K562 (cell line): ENCODE results near the gene CHRDL2. TPM values are rescaled to one million over a fixed set of nuclear protein-coding genes. Genes with fewer than 3 reads are reported as not detected.

Experiments used
- CHD7 ChIP-seq: fragments of 200-600 bp; sonication (generic); IDR thresholded peaks from one replicate; pipeline ENCODE4 v1.6.1; 2012; ENCODE audit warnings: mild to moderate bottlenecking, low read depth, low read length, inconsistent platforms
- CREB1 ChIP-seq, 2 experiments: sonication (generic) in 1 of 2; formaldehyde crosslinking in 1 of 2; IDR thresholded peaks; 2 replicates each; pipeline versions ENCODE4 v1.6.1 to v1.8.0; 2012 to 2022; ENCODE audit warnings: inconsistent platforms in 1 of 2, mild to moderate bottlenecking in 1 of 2, missing genetic modification reagents in 1 of 2, moderate library complexity in 1 of 2
- EP400 ChIP-seq: fragments of 450-650 bp; IDR thresholded peaks from 2 replicates; pipeline ENCODE4 v1.6.1; 2017; ENCODE audit warnings: antibody characterized with exemption, mild to moderate bottlenecking, moderate library complexity
- ETV5 ChIP-seq: sonication (generic); formaldehyde crosslinking; IDR thresholded peaks from 2 replicates; pipeline ENCODE4 v1.4.0; 2020; ENCODE audit warnings: low read depth, mild to moderate bottlenecking, missing genetic modification reagents
- FOXP4 ChIP-seq: sonication (generic); formaldehyde crosslinking; IDR thresholded peaks from 2 replicates; pipeline ENCODE4 v1.8.0; 2022; ENCODE audit warnings: mild to moderate bottlenecking, missing genetic modification reagents, borderline replicate concordance
- KLF13 ChIP-seq: fragments of 450-650 bp; IDR thresholded peaks from 2 replicates; pipeline ENCODE4 v1.6.1; 2016; ENCODE audit warnings: missing genetic modification characterization, low read depth, mild to moderate bottlenecking, missing compliant biosample characterization, moderate library complexity, borderline replicate concordance
- NR2C2 ChIP-seq, 2 experiments: fragments of 200-800 bp in 1 of 2; sonication (Bioruptor generic) in 1 of 2; sonication (generic) in 1 of 2; formaldehyde crosslinking in 1 of 2; IDR thresholded peaks; 2 replicates each; pipeline versions ENCODE4 v1.6.1 to v1.8.0; 2016 to 2022; ENCODE audit warnings: mild to moderate bottlenecking in 1 of 2, missing compliant biosample characterization in 1 of 2, missing genetic modification characterization in 1 of 2, missing genetic modification reagents in 1 of 2
- PHF8 ChIP-seq: fragments of 200-600 bp; sonication (generic); IDR thresholded peaks from 2 replicates; pipeline ENCODE4 v1.6.1; 2012; ENCODE audit warnings: mixed run types, mild to moderate bottlenecking, inconsistent platforms, low read length, moderate library complexity, borderline replicate concordance
- SIN3A ChIP-seq, 2 experiments: fragments of 150-350 bp in 1 of 2; IDR thresholded peaks; 2 replicates each; pipeline ENCODE4 v1.6.1; 2011 to 2016; ENCODE audit warnings: borderline replicate concordance in 2 of 2, low read depth in 2 of 2, low read length in 2 of 2, mild to moderate bottlenecking in 2 of 2, moderate library complexity in 2 of 2; ENCODE audit not compliant: control insufficient read depth in 1 of 2
- SMAD2 ChIP-seq: fragments of 150-350 bp; IDR thresholded peaks from 2 replicates; pipeline ENCODE4 v1.6.1; 2014; ENCODE audit warnings: low read depth, mild to moderate bottlenecking, low read length
- SMARCE1 ChIP-seq: fragments of 450-650 bp; IDR thresholded peaks from 2 replicates; pipeline ENCODE4 v1.7.1; 2016; ENCODE audit warnings: mild to moderate bottlenecking
- polyA plus RNA-seq, 8 experiments: library from polyadenylated mRNA; depleted of rRNA in 4 of 8; stranded (reverse) in 5 of 8; unstranded in 3 of 8; fragments of >200 nt; fragmentation: Nextera tagmentation in 2 of 8; fragmentation: Illumina TruSeq in 1 of 8; extraction: Ambion mirVana in 2 of 8; extraction: Trizol in 1 of 8; gene quantifications; 2 replicates each; pipeline versions ENCODE4 v1.2.1 to v1.2.3, GENCODE V29; 2011 to 2014; ENCODE audit warnings: inconsistent platforms in 1 of 8, missing spikeins in 1 of 8
- total RNA-seq, 7 experiments: library from RNA; depleted of rRNA in 6 of 7; stranded (reverse); fragments of >200 nt in 6 of 7; fragmentation: Illumina TruSeq in 2 of 7; extraction: Trizol in 2 of 7; gene quantifications; 2 replicates each; pipeline versions ENCODE4 v1.2.1 to v1.2.3, GENCODE V29; 2011 to 2021; ENCODE audit warnings: low replicate concordance in 1 of 7

Gene CHRDL2
- total and polyA plus RNA-seq, 9 of the 15 experiments (the other 6 are each of a cell fraction or from before 2014, with no cell fraction given) = not detected

DNA sequence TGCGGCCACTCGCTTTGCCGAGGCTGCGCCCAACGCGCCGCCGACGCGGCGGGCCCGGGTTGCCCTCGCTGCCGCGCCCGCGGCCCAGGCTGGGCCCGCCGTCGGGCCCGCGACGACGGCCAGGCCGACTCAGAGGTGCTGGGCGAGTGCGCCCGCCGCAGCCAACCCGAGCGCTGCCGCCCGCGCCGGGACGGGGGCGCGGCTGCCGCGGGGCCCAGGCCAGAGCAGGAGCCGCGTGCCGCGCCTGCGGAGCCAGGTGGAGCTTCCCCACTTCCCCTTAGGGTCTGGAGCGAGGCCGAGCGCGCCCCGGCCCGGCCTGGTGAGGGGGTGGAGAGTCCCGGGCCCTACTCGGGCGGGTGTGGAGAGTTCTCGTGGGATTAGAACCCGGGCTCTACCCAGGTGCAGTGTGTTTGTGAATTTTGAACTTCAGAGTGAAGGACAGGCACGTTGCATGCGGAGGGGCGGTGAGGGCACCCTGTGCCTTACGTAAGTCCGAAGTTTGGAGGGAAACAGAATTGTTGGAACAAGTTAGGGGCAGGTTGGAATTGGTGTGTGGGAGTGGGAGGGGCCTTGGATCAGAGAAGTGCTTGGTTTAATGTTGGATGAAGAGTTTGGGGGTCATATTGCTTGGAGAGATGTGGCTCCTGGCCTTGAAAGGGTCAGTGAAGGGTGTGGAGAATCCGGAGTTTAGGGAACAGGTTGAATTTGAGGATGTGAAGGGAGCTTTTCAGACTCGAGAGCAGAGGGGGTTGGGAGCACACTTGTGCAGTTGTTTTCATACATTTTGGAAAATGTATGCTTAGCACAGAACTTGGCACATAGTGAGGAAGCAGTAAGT is 18.1 kb upstream of the CHRDL2 start (continued):
- no peak for TF ChIP-seq CHD7
- peak; percentile 67; the same call in 1 of the 2 replicates for TF ChIP-seq EP400
- TF ChIP-seq SMAD2 = no peak
- peak; percentile 10; the same call in 1 of the 2 replicates for TF ChIP-seq FOXP4 (CRISPR knock-in tag)
- TF ChIP-seq NR2C2 (CRISPR knock-in tag; IDR thresholded peaks at IDR 0.05) = 0 out of 2 replicates have a peak, but pooled peaks have one; percentile 16
- no peak for TF ChIP-seq NR2C2 (tag; IDR thresholded peaks at IDR 0.05)
- TF ChIP-seq KLF13 (tag) = no peak
- TF ChIP-seq ETV5 (CRISPR knock-in tag) = 0 out of 2 replicates have a peak, but pooled peaks have one; percentile 22
- TF ChIP-seq CREB1 (IDR thresholded peaks at IDR 0.05) = no peak
- 0 out of 2 replicates have a peak, but pooled peaks have one; percentile 34 for TF ChIP-seq CREB1 (CRISPR knock-in tag; IDR thresholded peaks at IDR 0.05)
- 0 out of 2 replicates have a peak, but pooled peaks have one; percentile 38 for TF ChIP-seq SMARCE1
- TF ChIP-seq PHF8 = peak; percentile 52; the same call in 1 of the 2 replicates
- peak; percentile 34 to 81; a peak in 2 of 4 replicates for TF ChIP-seq SIN3A (IDR thresholded peaks at IDR 0.05; ENCODE audit: borderline replicate concordance in 2 of 2, control insufficient read depth in 1 of 2, low read depth in 2 of 2, low read length in 2 of 2)
